Neural progenitor cell (in vitro differentiated cells): Measurements from ENCODE around the gene IGLON5. TPM values are rescaled to one million over a fixed set of nuclear protein-coding genes. Genes with fewer than 3 reads are reported as not detected.

Experiments used
- DNase-seq: peaks from one replicate; pipeline ENCODE4 v3.0.0-alpha.2; 2016; ENCODE audit warnings: low spot score
- H2AFZ ChIP-seq: fragments of 200-600 bp; sonication (generic); replicated peaks from 2 replicates; pipeline ENCODE4 v1.6.1; 2016; ENCODE audit warnings: antibody characterized with exemption
- H3F3A ChIP-seq: fragments of 200-600 bp; sonication (generic); 2 replicates; pipeline ENCODE4 v1.6.1; 2016; ENCODE audit warnings: antibody characterized with exemption, low read depth
- H3K27ac ChIP-seq: fragments of 200-600 bp; sonication (generic); 2 replicates; pipeline ENCODE4 v1.5.1; 2016; ENCODE audit warnings: mild to moderate bottlenecking
- H3K27me3 ChIP-seq: fragments of 200-600 bp; sonication (generic); 2 replicates; pipeline ENCODE4 v1.6.1; 2016; ENCODE audit warnings: mild to moderate bottlenecking, moderate library complexity
- H3K36me3 ChIP-seq: fragments of 200-600 bp; sonication (generic); 2 replicates; pipeline ENCODE4 v1.5.1; 2016
- H3K4me1 ChIP-seq: fragments of 200-600 bp; sonication (generic); 2 replicates; pipeline ENCODE4 v1.6.1; 2016; ENCODE audit warnings: mixed run types
- H3K4me2 ChIP-seq: fragments of 200-600 bp; sonication (generic); 2 replicates; pipeline ENCODE4 v1.6.1; 2016
- H3K4me3 ChIP-seq: fragments of 200-600 bp; sonication (generic); 2 replicates; pipeline ENCODE4 v1.5.1; 2016
- H3K79me2 ChIP-seq: fragments of 200-600 bp; sonication (generic); 2 replicates; pipeline ENCODE4 v1.6.1; 2016; ENCODE audit warnings: low read depth
- H3K9ac ChIP-seq: fragments of 200-600 bp; sonication (generic); 2 replicates; pipeline ENCODE4 v1.6.1; 2016
- H3K9me3 ChIP-seq: fragments of 200-600 bp; sonication (generic); 2 replicates; pipeline ENCODE4 v1.5.1; 2016; ENCODE audit warnings: low read depth
- H4K20me1 ChIP-seq: fragments of 200-600 bp; sonication (generic); 2 replicates; pipeline ENCODE4 v1.6.1; 2016; ENCODE audit warnings: low read depth
- H3K27ac Mint-ChIP-seq: 3 replicates; pipeline ENCODE4 v1.8.0; 2021; ENCODE audit warnings: mixed read lengths
- H3K27me3 Mint-ChIP-seq: 2 replicates; pipeline ENCODE4 v1.8.0; 2022; ENCODE audit warnings: low read depth, mild to moderate bottlenecking, inconsistent platforms, moderate library complexity, mixed read lengths; ENCODE audit not compliant: insufficient read depth
- H3K36me3 Mint-ChIP-seq: 3 replicates; pipeline ENCODE4 v1.8.0; 2021; ENCODE audit warnings: mixed read lengths
- H3K4me1 Mint-ChIP-seq: 3 replicates; pipeline ENCODE4 v1.8.0; 2021; ENCODE audit warnings: mixed read lengths
- H3K4me3 Mint-ChIP-seq: 3 replicates; pipeline ENCODE4 v1.8.0; 2021; ENCODE audit warnings: mild to moderate bottlenecking, moderate library complexity, mixed read lengths
- H3K9me3 Mint-ChIP-seq: 3 replicates; pipeline ENCODE4 v1.8.0; 2020; ENCODE audit warnings: mixed read lengths
- CTCF ChIP-seq: fragments of 200-600 bp; sonication (generic); IDR thresholded peaks from 2 replicates; pipeline ENCODE4 v1.5.1; 2017; ENCODE audit warnings: antibody characterized with exemption, mild to moderate bottlenecking
- EZH2 ChIP-seq: fragments of 200-600 bp; sonication (generic); IDR thresholded peaks from 2 replicates; pipeline ENCODE4 v1.6.1; 2017; ENCODE audit warnings: antibody characterized with exemption, mild to moderate bottlenecking, moderate library complexity
- EZH2phosphoT487 ChIP-seq: fragments of 200-600 bp; sonication (generic); IDR thresholded peaks from 2 replicates; pipeline ENCODE4 v1.6.1; 2017; ENCODE audit warnings: antibody characterized with exemption
- total RNA-seq: library from RNA; depleted of rRNA; stranded (reverse); fragments of >200 nt; gene quantifications from 2 replicates; pipeline ENCODE4 v1.2.3, GENCODE V29; 2015; ENCODE audit warnings: low replicate concordance

IGLON5 gene
- total RNA-seq, 1 donor from 2014 or later, result 5.4 TPM

DNA sequence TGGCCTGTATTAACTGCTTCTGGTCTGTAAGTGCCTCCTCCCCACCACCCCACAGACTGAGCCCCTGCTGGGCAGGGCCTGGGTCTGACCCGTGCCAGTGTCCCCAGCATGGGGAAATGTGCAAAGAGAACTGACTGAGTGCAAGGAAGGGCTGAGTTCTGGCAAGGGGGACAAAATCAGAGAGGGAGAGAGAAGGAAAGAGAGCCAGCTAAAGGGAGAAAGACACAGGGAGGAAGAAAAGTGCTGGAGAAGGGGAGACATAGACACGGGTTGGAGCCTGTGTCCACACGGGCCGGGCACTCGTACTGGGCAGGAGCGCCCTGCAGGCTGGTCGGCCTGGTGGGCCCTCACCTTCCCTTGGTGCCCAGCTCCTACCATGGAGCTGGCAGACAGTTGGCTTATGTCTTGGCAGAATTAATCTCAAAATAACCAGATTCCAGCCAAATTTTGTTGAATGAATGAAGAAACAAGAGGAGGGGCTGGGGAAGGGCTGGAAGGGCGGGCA, 59.8 kb downstream of the IGLON5 start:
- H3K36me3 Mint-ChIP-seq, result no peaks in the 10 kb centered on the region
- H3K4me3 Mint-ChIP-seq, result peak overlapping the region; percentile 57
- peaks cover 13% of the 10 kb centered on the region for H3K27me3 Mint-ChIP-seq

DNA sequence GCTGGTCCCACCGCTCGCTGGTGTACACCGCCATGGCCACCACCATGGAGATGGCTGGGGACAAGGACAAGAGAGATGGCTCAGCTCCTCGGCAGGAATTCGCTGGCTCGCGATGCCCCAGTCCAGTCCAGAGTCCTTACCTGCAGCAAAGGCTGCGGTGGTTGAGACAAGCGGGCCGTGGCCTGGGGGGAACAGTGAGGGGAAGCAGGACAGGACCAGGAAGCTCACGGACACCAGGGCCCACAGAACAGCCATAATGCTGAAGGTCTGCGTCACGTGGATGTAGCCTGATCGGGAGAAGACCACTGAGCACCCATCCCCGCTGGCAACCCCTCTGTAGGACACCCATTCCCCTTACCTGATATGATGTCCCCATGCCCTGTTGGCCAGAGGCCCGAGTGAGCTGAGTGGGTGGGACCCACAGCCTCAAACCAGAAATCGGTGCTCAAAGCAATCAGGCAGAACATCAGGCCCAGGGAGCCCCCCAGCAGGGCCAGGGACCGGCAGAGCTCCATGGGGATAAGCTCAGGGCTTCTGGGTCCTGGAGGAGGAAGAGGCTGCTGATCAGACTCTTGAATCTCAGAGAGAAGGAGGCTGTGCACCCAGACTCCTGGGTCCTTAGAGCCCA, 60.7 kb downstream of the IGLON5 start:
- Histone ChIP-seq H3K4me2 (no peak overlapping the region), H2AFZ (no peak overlapping the region), H3K4me3 (no peak overlapping the region), H3K36me3 (no peaks in the 10 kb centered on the region), H3F3A (peaks cover 9% of the 10 kb centered on the region), H3K27ac (no peak overlapping the region), H3K27me3 (no peaks in the 10 kb centered on the region), H3K79me2 (no peaks in the 10 kb centered on the region), H3K9me3 (no peaks in the 10 kb centered on the region), H3K9ac (no peak overlapping the region), H3K4me1 (peaks cover 7% of the 10 kb centered on the region), H4K20me1 (no peaks in the 10 kb centered on the region)
- Mint-ChIP-seq H3K27ac (no peak overlapping the region), H3K27me3 (peaks cover 14% of the 10 kb centered on the region), H3K4me1 (peaks cover 5% of the 10 kb centered on the region), H3K9me3 (no peaks in the 10 kb centered on the region), H3K36me3 (no peaks in the 10 kb centered on the region), H3K4me3 (no peak overlapping the region)
- no peak for TF ChIP-seq EZH2phosphoT487
- TF ChIP-seq EZH2, result no peak
- TF ChIP-seq CTCF, result no peak
- DNase-seq, result no peak

More for the DNA sequence above, 59.8 kb downstream of the IGLON5 start:
- no peak overlapping the region for H3K9ac ChIP-seq
- no peak overlapping the region for H3K27ac ChIP-seq
- no peaks in the 10 kb centered on the region for H4K20me1 ChIP-seq
- no peak overlapping the region for H3K4me3 ChIP-seq
- no peaks in the 10 kb centered on the region for H3K9me3 ChIP-seq
- Mint-ChIP-seq H3K9me3 (no peaks in the 10 kb centered on the region), H3K27ac (no peak overlapping the region), H3K4me1 (peaks cover 5% of the 10 kb centered on the region)
- H2AFZ ChIP-seq, result no peak overlapping the region
- DNase-seq, result no peak
- peaks cover 7% of the 10 kb centered on the region for H3K4me1 ChIP-seq
- peaks cover 14% of the 10 kb centered on the region for H3F3A ChIP-seq
- no peak overlapping the region for H3K4me2 ChIP-seq
- H3K79me2 ChIP-seq, result no peaks in the 10 kb centered on the region
- no peaks in the 10 kb centered on the region for H3K36me3 ChIP-seq
- TF ChIP-seq EZH2 (no peak), EZH2phosphoT487 (no peak), CTCF (no peak)
- no peaks in the 10 kb centered on the region for H3K27me3 ChIP-seq

- H3K4me1 ChIP-seq, result peaks cover 7% of the 10 kb centered on the region
- H3K27ac ChIP-seq, result no peak within 1 kb of the TSS
- H3K36me3 Mint-ChIP-seq, result no peaks in the 10 kb centered on the region
- no peaks in the 10 kb centered on the region for H3K79me2 ChIP-seq
- no peak for DNase-seq
- no peaks in the 10 kb centered on the region for H3K9me3 ChIP-seq
- H3K9ac ChIP-seq, result no peak within 1 kb of the TSS
- H3K27ac Mint-ChIP-seq, result no peak within 1 kb of the TSS
- no peaks in the 10 kb centered on the region for H4K20me1 ChIP-seq
- H3K27me3 ChIP-seq, result no peaks in the 10 kb centered on the region
- no peaks in the 10 kb centered on the region for H3K9me3 Mint-ChIP-seq
- H3K36me3 ChIP-seq, result no peaks in the 10 kb centered on the region
- H3F3A ChIP-seq, result peaks cover 7% of the 10 kb centered on the region
- H3K4me1 Mint-ChIP-seq, result peaks cover 5% of the 10 kb centered on the region
- H3K4me3 Mint-ChIP-seq, result peak within 1 kb of the TSS; percentile 35
- no peak within 1 kb of the TSS for H3K4me2 ChIP-seq
- no peak within 1 kb of the TSS for H3K4me3 ChIP-seq
- peaks cover 10% of the 10 kb centered on the region for H3K27me3 Mint-ChIP-seq
- no peak for TF ChIP-seq EZH2
- TF ChIP-seq CTCF, result no peak
- TF ChIP-seq EZH2phosphoT487, result no peak
- H2AFZ ChIP-seq, result no peak within 1 kb of the TSS
Observed at GRCh38 chr19:51372649-51373504, 61.4 kb downstream of the IGLON5 start, which contains the start of gene NKG7. TSS of gene NKG7 (minus strand) at chr19:51372654. CDS start at chr19:51372535, 119 bp downstream.
